NOMO-1 treated with DMSO at 0.1 percent for 48 hours (cell line): Measurements from ENCODE around the gene QDPR.
"Not testable (repeated sequence)": the region's sequence is repeated elsewhere in the genome, so short reads cannot be mapped to it uniquely, and the experiment has no call there.

Source experiments
- DNase-seq: peaks from one replicate; lab custom pipeline; 2025; ENCODE audit not compliant: unreplicated experiment; lab: John Stamatoyannopoulos, UW

QDPR gene

DNA sequence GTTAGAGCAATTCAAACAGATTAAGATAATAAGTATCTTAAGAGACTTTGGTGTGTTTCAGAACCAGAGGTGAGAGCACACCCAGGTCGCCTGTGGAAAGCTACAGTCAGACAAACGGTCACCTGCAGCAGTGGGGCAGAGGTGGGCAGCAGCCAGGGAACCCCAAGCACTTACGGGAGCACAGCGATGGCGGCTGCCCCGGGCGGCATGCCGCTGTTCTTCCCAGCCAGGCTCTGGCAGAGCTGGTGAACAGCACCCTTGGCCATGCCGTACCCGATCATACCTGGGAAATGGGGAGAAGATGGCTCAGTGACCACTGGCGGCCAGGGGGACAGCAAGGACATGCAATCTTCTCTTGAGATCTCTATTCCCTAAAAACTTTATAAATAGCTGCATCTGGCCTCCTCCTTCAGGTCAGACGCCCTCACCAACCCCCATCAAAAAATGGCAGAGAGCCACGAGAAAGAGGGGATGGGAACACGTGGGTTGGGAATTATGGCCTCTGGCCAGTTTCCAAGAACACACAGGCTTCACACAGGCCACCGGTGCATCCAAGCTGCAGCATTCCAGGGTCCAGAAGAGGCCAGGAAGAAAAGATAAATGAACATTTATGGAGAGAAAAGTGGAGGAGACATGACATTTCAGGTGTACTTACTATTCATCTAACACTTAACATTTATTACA, 19.7 kb downstream of the QDPR start:
- DNase-seq = no peak

- DNase-seq = no peak
Measured at GRCh38 chr4:17491196-17491595, 20.7 kb downstream of the QDPR start.

DNA sequence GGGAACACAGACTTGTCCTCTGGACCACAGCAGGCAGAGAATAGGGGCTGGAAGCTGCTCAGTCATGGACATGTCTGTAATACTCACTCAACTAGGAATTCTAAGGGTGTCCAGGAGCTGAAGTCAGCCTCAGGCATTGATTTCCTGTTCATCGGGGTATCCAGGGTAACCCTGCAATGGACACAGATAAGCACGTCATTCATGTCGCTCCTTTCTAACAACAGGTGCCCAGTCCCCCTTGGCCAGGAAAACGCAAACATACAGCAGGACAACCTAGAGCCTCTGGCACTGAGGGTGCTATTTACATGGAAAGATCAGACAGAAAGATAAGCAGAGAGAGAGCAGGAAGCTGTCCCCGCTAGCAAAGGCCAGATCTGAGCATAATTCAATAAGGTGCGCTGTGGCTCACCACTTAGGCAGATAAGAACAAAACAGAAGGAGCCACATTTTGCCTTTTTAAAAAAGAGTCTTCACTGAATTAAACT, 21.3 kb downstream of the QDPR start:
- DNase-seq = no peak

- no peak for DNase-seq
Measured at GRCh38 chr4:17489721-17490120, 22.2 kb downstream of the QDPR start.

GRCh38 chr4:17489123-17489522, 22.8 kb downstream of the QDPR start:
- no peak for DNase-seq

GRCh38 chr4:17482716-17483115, 29.2 kb downstream of the QDPR start:
- DNase-seq = no peak

GRCh38 chr4:17480955-17481354, 30.9 kb downstream of the QDPR start:
- DNase-seq = no peak

- DNase-seq = no peak
Measured at GRCh38 chr4:17480210-17480927, 31.5 kb downstream of the QDPR start.

DNA sequence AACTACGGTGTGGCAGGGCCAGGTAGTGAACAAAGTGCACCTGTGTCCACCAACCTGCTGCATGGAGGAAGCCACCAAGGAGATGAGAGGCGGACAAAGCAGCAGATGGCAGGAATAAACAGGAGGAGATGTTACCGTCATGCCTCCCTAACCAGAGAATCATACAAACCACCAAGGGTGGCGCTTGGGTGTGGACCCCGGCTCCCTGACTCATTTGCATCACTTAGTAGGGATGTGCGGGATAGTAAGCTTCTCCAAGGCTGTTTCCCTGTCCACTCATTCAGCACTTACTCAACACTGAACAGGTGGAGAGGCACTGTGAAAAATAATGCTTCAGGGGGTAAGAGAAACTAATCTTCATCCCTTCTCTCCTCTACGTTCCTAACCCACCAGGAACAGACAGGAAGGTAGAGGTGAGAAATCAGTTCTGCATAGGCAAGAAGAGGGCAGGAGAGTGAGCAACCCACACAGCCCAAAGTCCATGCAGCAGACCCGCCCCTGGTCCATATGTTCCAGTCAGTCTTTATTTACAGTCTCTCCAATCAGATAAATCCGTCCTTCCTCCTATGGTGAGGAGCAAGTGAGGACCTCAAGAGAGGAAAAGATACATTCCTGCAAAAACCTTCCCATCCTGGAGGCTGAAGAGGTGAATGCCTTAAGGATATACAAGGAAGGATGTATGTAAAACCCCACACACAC, 34.0 kb downstream of the QDPR start:
- DNase-seq = no peak

- peak; percentile 97 for DNase-seq
Measured at GRCh38 chr4:17476853-17477252, 35.0 kb downstream of the QDPR start.

- no peak for DNase-seq
Measured at GRCh38 chr4:17475481-17475880, 36.4 kb downstream of the QDPR start.

GRCh38 chr4:17469931-17470674, 41.8 kb downstream of the QDPR start:
- no peak for DNase-seq

GRCh38 chr4:17468619-17469221, 43.2 kb downstream of the QDPR start:
- DNase-seq = no peak

DNA sequence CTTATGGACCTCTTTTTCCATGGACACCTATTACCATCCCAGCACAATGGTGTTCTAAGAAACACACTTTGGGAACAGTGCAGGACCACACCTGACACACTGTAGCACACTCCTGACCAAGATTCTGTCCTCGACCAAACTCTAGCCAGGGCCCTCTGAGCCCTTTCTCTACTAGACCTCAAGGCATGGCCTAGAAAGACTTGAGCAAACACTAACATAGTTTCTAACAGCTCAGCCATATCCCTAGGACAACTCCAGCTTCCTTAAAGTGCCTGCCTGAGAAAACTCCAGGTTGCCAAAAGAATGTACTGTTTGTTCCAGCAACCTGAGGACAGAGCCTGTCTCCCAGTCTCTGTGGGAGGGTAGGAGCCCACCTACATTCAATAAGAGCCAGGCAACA, 48.3 kb downstream of the QDPR start:
- no peak for DNase-seq

GRCh38 chr4:17450269-17450804, 61.6 kb downstream of the QDPR start:
- DNase-seq = no peak

- peak; percentile 76 for DNase-seq
Measured at GRCh38 chr4:17448689-17449088, 63.2 kb downstream of the QDPR start.

DNA sequence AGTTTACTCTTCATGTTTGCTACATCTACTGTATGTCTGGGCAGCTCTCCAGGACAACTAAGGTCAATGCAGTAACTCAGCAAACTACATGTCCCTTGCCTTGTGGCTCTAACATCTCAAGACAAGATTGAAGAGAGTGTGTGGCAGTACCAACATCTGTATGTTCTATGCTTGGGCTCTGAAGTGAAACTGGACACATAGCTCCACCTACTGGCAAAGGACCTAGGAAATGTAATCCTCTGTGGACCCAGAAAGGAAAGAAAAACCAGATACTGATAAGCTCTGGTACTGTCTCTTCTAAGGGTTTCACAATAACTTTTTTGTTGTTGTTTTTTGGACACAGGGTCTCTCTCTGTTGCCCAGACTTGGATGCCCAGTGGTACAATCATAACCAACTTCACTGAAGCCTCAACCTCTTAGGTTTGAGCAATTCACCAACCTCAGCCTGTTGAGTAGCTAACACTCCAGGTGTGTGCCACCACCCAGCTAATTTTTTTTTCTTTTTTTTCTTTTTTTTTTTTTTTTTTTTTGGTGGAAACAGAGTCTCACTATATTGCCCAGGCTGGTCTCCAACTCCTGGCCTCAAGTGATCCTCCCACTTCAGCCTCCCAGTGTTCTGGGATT, 64.1 kb downstream of the QDPR start:
- DNase-seq = peak; percentile 64

- DNase-seq = no peak
Measured at GRCh38 chr4:17447056-17447455, 64.8 kb downstream of the QDPR start.

GRCh38 chr4:17442477-17442876, 69.4 kb downstream of the QDPR start:
- DNase-seq = not testable (repeated sequence)

GRCh38 chr4:17437396-17437795, 74.5 kb downstream of the QDPR start:
- no peak for DNase-seq
